NCI-H510A treated with DMSO at 0.1 percent for 48 hours (cell line): ENCODE measurements around the gene MTMR4.
"Not testable (repeated sequence)": the region's sequence is repeated elsewhere in the genome, so short reads cannot be mapped to it uniquely, and the experiment has no call there.

Source experiments
- DNase-seq: peaks from one replicate; lab custom pipeline; 2025; lab: John Stamatoyannopoulos, UW

Gene MTMR4

DNA sequence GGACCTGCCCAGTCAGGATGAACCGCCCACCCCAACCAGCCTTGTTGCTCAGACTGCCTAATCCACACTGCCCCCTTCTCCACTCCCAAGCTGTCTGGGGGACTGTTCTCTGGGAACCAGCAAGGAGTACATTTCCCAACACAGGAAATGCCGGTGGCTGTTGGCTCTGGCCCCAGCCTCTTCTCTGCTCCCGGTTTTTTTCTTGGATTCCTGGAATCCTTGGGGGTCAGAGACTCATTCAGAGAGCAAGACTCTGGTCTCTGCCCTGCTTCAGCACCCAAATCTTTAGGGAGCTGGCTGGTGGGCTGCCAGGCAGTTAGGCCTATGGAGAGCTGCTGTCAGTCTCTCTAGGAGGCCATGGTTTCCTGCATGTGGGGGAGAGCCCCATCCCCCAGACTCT, 10.8 kb upstream of the MTMR4 start:
- DNase-seq: no peak

- no peak for DNase-seq
Observed at GRCh38 chr17:58521680-58522079, 7.2 kb upstream of the MTMR4 start.

DNA sequence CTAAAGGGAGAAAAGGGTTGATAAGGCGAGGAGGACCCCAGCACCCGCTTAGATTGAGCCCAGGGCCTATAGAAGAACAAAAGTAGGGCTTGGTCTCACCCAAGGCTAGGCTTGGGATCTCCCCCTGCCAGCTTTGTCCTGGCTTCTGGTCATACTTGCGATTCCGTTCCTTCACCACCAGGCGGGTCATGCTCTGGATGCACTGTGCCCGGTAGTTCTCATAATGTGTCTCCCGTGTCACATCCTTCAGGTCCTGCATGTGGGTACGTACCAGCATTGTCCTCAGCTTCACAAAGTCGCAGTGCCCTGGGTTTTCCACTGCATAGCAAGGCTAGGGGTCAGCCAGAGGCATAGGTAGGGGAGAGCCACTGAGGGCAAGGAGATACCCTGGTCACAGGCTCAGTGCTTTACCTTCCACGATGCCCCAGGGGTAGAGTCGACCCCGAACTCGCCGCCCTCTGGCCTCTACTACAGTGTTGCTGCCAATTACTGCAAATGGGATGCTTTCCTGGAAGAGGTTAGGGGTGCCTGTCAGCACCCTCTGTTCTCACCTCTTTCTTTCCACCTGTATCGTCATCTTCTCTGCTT, 6.5 kb upstream of the MTMR4 start:
- DNase-seq: no peak

DNA sequence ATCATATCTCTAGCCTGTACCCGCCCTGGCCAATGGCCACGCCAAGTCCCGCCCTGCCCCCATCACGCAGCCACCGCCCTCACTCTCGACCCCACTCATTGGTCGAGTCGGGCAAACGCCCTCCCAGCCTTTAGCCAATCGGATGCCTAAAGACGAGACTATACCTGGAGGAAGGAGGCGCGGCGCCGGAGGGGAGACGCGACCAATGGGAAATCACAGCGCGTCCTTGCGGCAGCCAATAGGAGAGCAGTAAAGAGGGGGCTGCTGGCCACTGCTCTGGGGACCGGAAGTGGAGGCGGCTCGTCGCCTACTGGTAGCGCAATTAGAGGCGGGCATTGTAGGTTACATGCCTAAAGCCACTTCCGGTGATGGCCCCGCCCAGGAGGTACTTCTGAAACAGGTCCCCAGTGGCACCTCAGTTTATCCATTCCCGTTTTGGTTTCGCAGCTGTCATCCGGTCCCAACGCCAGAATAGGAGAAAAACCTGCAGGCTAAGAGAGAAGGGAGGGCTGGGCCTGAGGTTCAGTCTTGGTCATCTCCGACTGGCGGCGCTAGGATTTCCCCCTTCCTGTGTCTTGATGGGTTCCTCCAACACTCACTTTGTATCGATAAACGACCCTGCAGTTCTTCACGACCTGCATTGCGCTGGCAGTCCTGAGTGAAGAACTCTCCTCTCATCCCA, 3.6 kb upstream of the MTMR4 start:
- DNase-seq: peak; percentile 100

DNA sequence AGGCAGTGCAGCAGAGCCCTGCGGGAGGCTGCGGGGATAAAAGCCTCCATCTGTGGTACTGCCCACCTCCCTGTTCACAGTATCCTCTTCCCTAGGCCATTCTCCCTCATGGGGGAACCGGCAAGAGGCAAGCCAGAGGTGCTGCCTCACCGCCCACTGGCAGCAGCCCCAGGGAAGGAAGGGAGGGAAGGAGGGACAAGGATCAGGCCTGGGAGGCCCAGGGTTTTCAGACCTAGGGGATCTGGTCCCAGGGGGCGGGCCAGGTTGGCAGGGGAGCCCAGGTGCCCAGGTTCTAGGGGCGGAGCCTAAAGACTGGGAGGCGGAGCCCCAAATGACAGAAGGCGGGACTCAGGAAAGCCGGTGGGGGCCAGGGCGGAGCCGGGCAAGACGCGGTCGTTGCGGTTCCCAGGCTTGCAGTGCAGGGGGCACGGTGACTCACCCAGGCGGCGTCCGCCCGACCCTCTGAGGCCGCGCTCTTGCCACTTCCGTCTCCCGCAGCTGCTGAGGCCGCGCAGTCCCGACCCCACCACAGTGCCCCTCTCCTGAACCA, 3.0 kb upstream of the MTMR4 start:
- peak; percentile 95 for DNase-seq

DNA sequence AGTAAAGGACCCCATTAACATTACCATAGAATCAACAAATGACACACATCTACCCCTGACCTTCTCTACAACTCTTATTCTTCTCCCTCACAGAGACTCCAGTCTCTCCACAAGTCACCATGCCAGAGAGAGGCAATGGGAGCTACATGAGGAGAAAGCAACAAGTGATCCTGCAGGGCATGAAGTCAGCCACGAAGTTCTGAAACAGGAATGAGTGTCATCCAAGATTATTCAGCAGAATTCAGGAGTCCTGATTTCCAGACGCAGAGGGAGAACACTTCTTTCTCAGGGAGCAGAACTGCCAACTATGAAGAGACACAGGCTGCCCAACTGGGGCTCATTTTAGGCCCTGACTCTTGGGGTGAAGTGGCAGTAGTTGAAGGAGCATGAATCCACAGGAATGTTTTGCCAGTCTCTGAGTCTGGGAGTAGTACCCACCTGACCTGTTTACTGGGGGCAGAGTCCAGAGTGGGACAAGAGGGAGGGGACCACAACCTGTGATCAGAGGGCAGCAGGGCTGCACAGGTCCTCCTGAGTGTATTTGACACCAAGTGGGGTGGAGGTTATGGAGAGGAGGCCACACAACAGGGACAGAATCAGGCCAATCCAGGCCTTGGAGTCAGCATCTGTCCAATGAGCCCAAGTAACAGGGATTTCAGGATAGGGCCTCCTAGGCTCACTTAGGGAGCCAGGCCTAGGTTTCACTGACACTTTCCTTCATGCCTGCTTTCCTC, 2.4 kb upstream of the MTMR4 start:
- DNase-seq: no peak

DNA sequence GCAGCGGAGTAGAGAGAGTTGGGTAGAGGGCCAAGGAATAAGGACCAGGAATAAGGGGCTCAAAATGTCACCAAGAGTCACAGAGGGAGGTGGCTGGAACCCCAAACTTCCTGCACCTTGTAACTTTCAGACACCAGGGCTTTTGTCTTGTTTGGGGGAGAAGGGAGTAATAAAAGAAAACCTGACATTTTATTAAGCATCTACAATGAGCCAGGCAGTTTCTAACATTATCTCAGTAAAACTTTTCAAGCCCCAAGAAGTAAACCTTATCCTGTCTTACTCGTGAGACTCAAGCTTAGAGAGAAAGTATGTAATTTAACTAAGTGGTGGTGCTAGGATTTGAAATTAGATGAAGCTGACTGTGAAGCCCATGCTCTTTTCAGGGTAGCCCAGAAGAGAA, 848 bp upstream of the MTMR4 start:
- DNase-seq: no peak

DNA sequence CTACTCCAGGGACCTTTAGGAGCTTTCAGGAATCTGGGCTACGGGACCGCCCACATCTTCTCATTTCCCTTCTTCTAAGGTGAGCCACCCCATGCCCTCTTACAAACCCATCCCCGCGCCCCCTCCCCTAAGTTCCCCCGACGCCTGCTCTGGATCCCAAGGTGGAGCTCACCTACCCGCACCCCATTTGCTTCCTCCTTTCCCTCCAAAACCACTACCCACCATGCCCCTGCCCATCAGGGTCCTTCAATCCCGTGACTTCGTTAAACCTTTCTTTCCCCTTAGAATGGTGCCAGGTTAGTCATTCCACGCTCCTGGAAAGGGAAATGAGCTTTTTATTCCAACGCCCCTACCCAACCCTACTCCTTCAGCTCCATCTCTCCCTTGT, 326 bp upstream of the MTMR4 start:
- no peak for DNase-seq

DNA sequence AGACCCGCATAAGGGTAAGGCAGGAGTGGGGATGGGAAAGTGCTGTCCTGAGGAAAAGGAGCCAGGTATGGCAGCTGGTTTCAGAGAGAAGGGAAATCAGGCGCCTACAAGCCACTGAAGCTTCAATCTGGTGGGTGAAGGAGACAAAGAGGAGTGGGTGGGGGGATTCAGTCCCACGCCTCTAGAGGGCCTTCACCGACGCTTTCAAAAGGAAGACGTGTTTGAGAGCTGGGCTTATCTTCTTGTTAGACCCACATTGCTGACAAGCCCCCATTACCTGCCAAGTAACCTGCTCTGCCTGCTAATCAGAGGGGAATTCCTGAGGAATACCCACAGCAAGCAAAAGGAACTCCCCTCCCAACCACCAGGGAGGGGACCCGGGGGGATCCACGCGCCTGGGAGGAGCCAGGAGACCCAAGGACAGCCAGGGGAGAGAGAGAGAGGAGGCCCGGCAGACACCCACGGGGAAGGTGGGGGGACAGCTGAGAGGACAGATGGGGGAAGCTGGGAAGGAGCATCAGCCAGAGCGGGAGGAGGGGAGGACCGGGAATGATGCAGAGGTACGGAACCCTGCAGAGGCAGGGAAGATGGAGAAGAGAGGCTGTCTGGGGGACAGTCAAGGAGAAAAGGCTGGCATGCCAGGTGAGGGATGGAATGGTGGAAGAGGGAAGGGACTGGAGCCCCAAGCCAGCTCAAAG, 1.0 kb downstream of the MTMR4 start:
- no peak for DNase-seq

DNA sequence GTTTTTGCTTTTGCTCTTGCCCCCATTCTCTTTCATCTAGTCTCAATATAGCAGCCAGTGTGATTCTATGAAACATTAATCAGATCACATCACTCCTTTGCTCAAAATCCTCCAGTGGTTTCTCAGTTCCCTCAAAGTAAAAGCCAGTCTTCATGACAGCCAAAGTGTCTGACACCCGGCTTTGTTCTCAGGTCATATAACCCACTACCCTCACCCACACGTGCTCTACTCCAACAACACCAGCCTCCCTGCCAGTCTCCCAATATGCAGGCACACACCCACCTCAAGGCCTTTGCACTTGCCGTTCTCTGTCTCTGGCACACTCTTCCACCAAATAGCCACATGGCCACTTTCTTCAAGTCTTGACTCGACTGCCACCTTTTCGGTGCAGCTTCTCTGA, 4.4 kb downstream of the MTMR4 start:
- no peak for DNase-seq

GRCh38 chr17:58508341-58509067, 5.9 kb downstream of the MTMR4 start:
- no peak for DNase-seq

DNA sequence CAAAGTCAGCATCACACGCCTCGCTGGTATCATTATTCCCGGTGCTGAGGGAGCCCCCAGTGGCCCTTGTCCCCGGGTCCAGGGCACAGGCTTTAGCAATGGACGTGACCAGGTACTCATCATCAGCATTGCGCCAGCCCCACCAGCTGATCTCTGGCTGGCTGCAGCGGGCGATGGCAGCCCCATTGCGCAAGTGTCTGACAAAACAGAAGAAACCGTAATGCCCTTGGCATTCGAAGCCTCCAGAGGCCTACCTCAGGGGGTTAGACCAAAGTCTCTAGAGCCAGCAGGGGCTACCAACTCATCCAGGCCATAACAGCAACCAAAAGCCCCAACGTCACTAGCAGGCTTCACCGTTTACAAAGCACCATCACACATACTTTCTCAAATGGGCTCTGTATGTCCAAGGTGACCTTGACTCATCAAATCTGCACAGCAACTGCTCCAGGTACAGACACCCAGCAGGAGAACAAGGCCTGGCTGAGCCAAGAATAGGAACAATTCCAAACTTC, 7.3 kb downstream of the MTMR4 start:
- DNase-seq: no peak

DNA sequence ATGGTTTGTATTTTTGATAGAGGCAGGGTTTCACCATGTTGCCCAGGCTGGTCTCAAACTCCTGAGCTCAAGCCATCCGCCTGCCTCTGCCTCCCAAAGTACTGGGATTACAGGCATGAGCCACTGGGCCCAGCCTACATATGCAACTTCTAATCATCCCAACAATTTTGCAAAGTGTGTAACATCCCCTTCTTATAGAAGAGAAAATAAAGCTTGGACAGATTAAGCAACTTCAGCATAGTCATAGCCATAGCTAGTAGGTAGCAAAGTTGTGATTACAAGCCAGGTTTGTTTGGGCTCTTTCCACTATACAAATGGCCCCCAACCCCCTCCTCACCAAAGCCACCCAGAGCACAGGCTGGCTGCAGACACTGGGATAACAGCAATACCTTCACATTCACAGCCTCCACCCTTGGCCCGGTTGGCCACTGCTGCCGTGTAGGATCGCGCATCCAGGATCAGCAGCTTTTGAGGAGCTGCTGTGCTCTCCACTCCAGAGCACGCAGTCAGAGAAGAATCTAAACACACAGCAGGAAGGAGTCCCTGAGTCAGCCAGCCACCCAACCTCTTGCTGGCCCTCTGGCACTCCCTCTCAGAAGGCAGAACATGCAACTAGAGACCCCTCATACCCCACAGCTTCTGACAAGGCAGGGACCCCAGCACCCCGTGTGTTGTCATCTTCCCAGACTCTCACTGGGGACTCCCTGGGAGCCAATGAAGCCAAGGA, 7.9 kb downstream of the MTMR4 start:
- no peak for DNase-seq

DNA sequence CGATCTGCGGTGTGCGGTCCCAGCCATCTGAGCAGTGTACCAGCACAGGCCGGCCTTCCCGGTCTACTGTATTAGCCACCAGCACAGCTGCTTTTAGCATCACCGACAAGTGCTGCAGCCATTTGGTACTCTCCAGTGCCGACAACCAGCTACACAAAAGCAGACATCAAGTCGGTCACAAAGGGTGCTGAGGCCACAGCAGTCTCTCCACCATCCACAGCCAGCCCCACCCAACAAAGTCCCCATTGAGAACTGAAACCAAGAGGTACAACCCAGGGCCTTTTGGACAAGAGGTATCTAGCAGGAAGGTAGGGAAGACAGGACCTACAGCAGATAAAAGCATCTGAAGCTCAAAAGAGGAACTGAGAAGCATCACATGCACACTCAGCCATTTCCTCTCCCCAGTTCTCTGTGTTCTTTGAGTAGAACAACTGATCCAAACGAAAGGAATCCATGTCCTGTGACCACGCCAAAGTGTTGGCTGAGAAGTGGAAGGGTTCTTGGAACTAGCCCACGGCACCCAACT, 9.5 kb downstream of the MTMR4 start:
- DNase-seq: no peak

- no peak for DNase-seq
Observed at GRCh38 chr17:58503866-58504265, 10.6 kb downstream of the MTMR4 start.

DNA sequence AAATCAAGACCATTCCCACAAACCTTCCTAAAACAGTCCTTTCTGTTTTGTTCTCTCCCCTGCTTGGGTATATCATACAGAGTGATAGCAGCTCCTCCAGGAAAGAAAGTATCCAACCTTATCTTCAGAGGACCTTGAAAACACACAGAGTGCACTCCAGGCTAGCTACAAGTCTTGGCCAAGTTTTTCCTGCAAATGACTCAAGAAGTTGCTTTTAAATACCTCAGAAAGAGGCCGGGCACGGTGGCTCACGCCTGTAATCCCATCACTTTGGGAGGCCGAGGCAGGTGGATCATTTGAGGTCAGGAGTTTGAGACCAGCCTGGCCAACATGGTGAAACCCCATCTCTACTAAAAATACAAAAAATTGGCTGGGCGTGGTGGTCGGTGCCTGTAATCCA, 11.3 kb downstream of the MTMR4 start:
- DNase-seq: not testable (repeated sequence)

DNA sequence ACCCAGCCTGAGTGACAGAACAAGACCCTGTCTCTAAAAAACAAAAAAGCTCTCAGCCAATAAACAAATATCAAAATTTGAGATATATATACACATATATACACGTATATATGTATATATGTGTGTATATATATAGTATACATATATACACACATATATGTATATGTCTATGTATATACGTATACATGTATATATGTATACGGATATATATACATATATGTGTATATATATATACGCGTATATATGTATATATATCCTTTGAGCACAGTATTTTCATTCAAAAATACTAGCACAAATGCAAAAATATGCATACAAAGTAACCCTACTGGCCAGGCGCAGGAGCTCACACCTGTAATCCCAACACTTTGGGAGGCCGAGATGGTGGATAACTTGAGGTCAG, 13.0 kb downstream of the MTMR4 start:
- DNase-seq: no peak

- DNase-seq: no peak
Observed at GRCh38 chr17:58498177-58498828, 16.1 kb downstream of the MTMR4 start.

GRCh38 chr17:58493506-58493905, 20.9 kb downstream of the MTMR4 start:
- no peak for DNase-seq
